Fibroblast of lung (primary cell): ENCODE measurements around the gene OGFOD2.

Experiments
- EZH2 ChIP-seq: IDR thresholded peaks from 2 replicates; pipeline ENCODE4 v1.5.1; 2012; ENCODE audit warnings: low read length, control low read depth, mild to moderate bottlenecking; ENCODE audit errors: missing control alignments
- TF ChIP-seq, protein P1 (sequence below), 2 donors: IDR thresholded peaks in 1 of 2; conservative IDR thresholded peaks in 1 of 2; 1 replicate in 1 of 2; 2 replicates in 1 of 2; pipeline ENCODE4 v1.5.1; 2011 to 2012; ENCODE audit warnings: low read length in 2 of 2, control low read depth in 1 of 2, inconsistent platforms in 1 of 2, low read depth in 1 of 2, mild to moderate bottlenecking in 1 of 2

DNA sequence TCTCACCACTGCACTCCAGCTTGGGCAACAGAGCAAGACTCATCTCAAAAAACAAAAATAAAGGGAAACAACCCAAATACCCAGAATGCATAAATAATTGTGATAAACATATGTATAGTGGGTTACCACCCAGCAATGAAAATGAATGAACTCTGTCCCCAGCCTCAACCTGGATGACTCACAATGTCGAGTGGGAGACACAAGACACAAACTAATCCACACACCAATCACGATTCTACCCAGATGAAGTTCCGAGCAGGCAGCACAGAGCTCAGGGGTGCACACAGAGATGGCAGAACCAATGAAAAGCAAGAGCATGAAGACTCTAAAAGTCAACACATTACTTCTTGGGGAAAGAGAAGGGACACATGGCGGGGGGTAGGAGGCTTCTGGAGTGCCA, 35.9 kb upstream of the OGFOD2 start:
- TF ChIP-seq, protein P1, sequence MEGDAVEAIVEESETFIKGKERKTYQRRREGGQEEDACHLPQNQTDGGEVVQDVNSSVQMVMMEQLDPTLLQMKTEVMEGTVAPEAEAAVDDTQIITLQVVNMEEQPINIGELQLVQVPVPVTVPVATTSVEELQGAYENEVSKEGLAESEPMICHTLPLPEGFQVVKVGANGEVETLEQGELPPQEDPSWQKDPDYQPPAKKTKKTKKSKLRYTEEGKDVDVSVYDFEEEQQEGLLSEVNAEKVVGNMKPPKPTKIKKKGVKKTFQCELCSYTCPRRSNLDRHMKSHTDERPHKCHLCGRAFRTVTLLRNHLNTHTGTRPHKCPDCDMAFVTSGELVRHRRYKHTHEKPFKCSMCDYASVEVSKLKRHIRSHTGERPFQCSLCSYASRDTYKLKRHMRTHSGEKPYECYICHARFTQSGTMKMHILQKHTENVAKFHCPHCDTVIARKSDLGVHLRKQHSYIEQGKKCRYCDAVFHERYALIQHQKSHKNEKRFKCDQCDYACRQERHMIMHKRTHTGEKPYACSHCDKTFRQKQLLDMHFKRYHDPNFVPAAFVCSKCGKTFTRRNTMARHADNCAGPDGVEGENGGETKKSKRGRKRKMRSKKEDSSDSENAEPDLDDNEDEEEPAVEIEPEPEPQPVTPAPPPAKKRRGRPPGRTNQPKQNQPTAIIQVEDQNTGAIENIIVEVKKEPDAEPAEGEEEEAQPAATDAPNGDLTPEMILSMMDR (conservative IDR thresholded peaks at IDR 0.05 in 1 of 2, IDR thresholded peaks at IDR 0.05 in 1 of 2; ENCODE audit: low read depth in 1 of 2, low read length in 2 of 2), result no peak
- TF ChIP-seq EZH2, result no peak
